ENCODE measurements around the gene MAGI1. TPM values are rescaled to one million over a fixed set of nuclear protein-coding genes. Genes with fewer than 3 reads are reported as not detected.

The MAGI1 gene
- total RNA-seq, 1 experiment from 2014 or later: 38.6 TPM

DNA sequence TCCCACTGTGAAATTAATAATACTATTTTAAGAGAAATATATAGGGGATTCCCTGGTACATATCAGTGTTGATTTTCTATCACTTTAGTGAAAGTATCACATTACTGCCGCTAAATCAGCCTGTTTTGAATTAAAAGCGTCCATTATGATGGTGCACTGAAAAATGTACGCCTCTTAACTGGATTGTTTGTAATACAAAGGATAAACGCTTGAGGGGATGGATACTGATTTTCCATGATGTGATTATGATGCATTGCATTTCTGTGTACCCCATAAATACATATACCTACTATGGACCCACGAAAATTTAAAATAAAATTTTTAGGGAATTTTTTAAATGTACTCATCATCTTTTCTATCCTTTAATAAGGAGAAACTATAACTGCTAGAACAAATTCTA, 478.6 kb downstream of the MAGI1 start:
- H3K4me1 ChIP-seq (ENCODE audit: control insufficient read depth in 1 of 2, insufficient read depth in 2 of 2, low read length in 2 of 2): no peaks in the 10 kb centered on the region
- no peak overlapping the region for H3K27ac ChIP-seq (ENCODE audit: low read depth, low read length)
- ChIA-PET POLR2A (no interaction called here), RAD21 (ENCODE audit: low non-redundant PET in 1 of 2, low total read pairs in 2 of 2, uncharacterized antibody in 2 of 2, unreplicated experiment in 2 of 2) (no interaction called here), CTCF (no interaction called here)
- no peak overlapping the region for H2AFZ ChIP-seq (ENCODE audit: low read depth, low read length, poor library complexity, severe bottlenecking)
- no peaks in the 10 kb centered on the region for H3K9me3 ChIP-seq (ENCODE audit: control insufficient read depth in 1 of 2, insufficient read depth in 1 of 2, low read depth in 1 of 2, low read length in 2 of 2)
- no peaks in the 10 kb centered on the region for H4K20me1 ChIP-seq (ENCODE audit: insufficient read depth)
- H3K27me3 ChIP-seq (ENCODE audit: insufficient read depth, low read length): no peaks in the 10 kb centered on the region
- no peaks in the 10 kb centered on the region for H3K9me2 ChIP-seq (ENCODE audit: insufficient read depth)
- TF ChIP-seq TCF7L2 (IDR thresholded peaks at IDR 0.05; ENCODE audit: borderline replicate concordance, extremely low read depth, insufficient read depth, insufficient read length): no peak
- TF ChIP-seq JUND (IDR thresholded peaks at IDR 0.05): no peak
- TF ChIP-seq, protein P1, sequence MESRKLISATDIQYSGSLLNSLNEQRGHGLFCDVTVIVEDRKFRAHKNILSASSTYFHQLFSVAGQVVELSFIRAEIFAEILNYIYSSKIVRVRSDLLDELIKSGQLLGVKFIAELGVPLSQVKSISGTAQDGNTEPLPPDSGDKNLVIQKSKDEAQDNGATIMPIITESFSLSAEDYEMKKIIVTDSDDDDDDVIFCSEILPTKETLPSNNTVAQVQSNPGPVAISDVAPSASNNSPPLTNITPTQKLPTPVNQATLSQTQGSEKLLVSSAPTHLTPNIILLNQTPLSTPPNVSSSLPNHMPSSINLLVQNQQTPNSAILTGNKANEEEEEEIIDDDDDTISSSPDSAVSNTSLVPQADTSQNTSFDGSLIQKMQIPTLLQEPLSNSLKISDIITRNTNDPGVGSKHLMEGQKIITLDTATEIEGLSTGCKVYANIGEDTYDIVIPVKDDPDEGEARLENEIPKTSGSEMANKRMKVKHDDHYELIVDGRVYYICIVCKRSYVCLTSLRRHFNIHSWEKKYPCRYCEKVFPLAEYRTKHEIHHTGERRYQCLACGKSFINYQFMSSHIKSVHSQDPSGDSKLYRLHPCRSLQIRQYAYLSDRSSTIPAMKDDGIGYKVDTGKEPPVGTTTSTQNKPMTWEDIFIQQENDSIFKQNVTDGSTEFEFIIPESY (IDR thresholded peaks at IDR 0.05; ENCODE audit: extremely low read depth, insufficient replicate concordance, low read length): no peak
- no peak for TF ChIP-seq POLR2AphosphoS5 (IDR thresholded peaks at IDR 0.05; ENCODE audit: low read depth, low read length)
- no peak for TF ChIP-seq EZH2 (IDR thresholded peaks at IDR 0.05)
- H3K36me3 ChIP-seq (ENCODE audit: control insufficient read depth in 1 of 2, insufficient read depth in 2 of 2, low read length in 2 of 2): no peaks in the 10 kb centered on the region
- intact Hi-C loops (cut with micrococcal nuclease): no loop called here
- ATAC-seq (no peak), DNase-seq (ENCODE audit: low read depth, low spot score) (no peak)
- no peak overlapping the region for H3K4me3 ChIP-seq (replicated peaks in 1 of 2; ENCODE audit: low read depth in 1 of 2, low read length in 2 of 2)
- no peak overlapping the region for H3K4me2 ChIP-seq (ENCODE audit: low read length)
- H3K79me2 ChIP-seq (ENCODE audit: insufficient read depth, low read length): no peaks in the 10 kb centered on the region
- H3K9ac ChIP-seq (ENCODE audit: low read length): no peak overlapping the region
- BruUV-seq (replicated peaks): no TSS peak

DNA sequence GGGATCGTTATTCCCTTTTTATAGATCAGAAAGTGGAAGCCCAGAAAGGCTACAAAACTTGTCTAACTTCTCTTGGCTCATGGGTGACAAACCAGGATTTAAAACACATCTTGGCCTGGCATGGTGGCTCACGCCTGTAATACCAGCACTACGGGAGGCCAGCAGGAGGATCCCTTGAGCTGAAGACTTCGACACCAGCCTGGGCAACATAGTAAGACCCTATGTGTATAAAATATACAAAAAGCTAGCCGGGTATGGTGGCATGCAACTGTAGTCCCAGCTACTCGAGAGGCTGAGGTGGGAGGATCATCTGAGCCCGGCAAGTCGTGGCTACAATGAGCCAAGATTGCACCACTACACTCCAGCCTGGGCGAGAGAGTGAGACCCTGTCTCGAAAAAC, 479.1 kb downstream of the MAGI1 start:
- Histone ChIP-seq H3K36me3 (ENCODE audit: control insufficient read depth in 1 of 2, insufficient read depth in 2 of 2, low read length in 2 of 2) (no peaks in the 10 kb centered on the region), H3K27ac (ENCODE audit: low read depth, low read length) (no peak overlapping the region), H3K9me2 (ENCODE audit: insufficient read depth) (no peaks in the 10 kb centered on the region), H3K4me2 (ENCODE audit: low read length) (no peak overlapping the region), H3K79me2 (ENCODE audit: insufficient read depth, low read length) (no peaks in the 10 kb centered on the region), H4K20me1 (ENCODE audit: insufficient read depth) (no peaks in the 10 kb centered on the region), H3K9ac (ENCODE audit: low read length) (no peak overlapping the region), H3K4me3 (replicated peaks in 1 of 2; ENCODE audit: low read depth in 1 of 2, low read length in 2 of 2) (no peak overlapping the region), H3K9me3 (ENCODE audit: control insufficient read depth in 1 of 2, insufficient read depth in 1 of 2, low read depth in 1 of 2, low read length in 2 of 2) (no peaks in the 10 kb centered on the region), H3K27me3 (ENCODE audit: insufficient read depth, low read length) (no peaks in the 10 kb centered on the region), H3K4me1 (ENCODE audit: control insufficient read depth in 1 of 2, insufficient read depth in 2 of 2, low read length in 2 of 2) (no peaks in the 10 kb centered on the region), H2AFZ (ENCODE audit: low read depth, low read length, poor library complexity, severe bottlenecking) (no peak overlapping the region)
- ChIA-PET POLR2A (no interaction called here), RAD21 (ENCODE audit: low non-redundant PET in 1 of 2, low total read pairs in 2 of 2, uncharacterized antibody in 2 of 2, unreplicated experiment in 2 of 2) (no interaction called here), CTCF (no interaction called here)
- no TSS peak for BruUV-seq (replicated peaks)
- intact Hi-C loops (cut with micrococcal nuclease): loop anchor here (10.0 kb wide), 1 partner anchor 65 kb away; no protein-coding TSS in a partner anchor
- ATAC-seq (no peak), DNase-seq (ENCODE audit: low read depth, low spot score) (no peak)
- TF ChIP-seq ZFX (IDR thresholded peaks at IDR 0.05) (no peak), SP1 (IDR thresholded peaks at IDR 0.05; ENCODE audit: low read depth) (no peak), ELF1 (IDR thresholded peaks at IDR 0.05; ENCODE audit: borderline replicate concordance, low read depth) (no peak), ZNF274 (IDR thresholded peaks at IDR 0.05; ENCODE audit: low read depth, low read length) (no peak), SIN3A (IDR thresholded peaks at IDR 0.05; ENCODE audit: low read depth) (no peak), POLR2A (IDR thresholded peaks at IDR 0.05; ENCODE audit: borderline replicate concordance, extremely low read depth, insufficient read depth, insufficient read length) (no peak), EGR1 (IDR thresholded peaks at IDR 0.05; ENCODE audit: low read depth) (no peak)
- TF ChIP-seq, protein P2, sequence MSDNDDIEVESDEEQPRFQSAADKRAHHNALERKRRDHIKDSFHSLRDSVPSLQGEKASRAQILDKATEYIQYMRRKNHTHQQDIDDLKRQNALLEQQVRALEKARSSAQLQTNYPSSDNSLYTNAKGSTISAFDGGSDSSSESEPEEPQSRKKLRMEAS (IDR thresholded peaks at IDR 0.05): no peak
- TF ChIP-seq, protein P1 (IDR thresholded peaks at IDR 0.05; ENCODE audit: extremely low read depth, insufficient replicate concordance, low read length): no peak
- TF ChIP-seq, protein P3, sequence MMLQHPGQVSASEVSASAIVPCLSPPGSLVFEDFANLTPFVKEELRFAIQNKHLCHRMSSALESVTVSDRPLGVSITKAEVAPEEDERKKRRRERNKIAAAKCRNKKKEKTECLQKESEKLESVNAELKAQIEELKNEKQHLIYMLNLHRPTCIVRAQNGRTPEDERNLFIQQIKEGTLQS (IDR thresholded peaks at IDR 0.05): no peak
